HL-60 (cell line): ENCODE results near the gene EHHADH.

Experiments used
- DNase-seq, 2 experiments: peaks; one replicate each; pipeline ENCODE4 v3.0.0-alpha.2; 2010 to 2020; ENCODE audit warnings: low read depth in 1 of 2, low spot score in 1 of 2
- H3K27ac ChIP-seq: fragments of 250-450 bp; sonication (Bioruptor Pico); replicated peaks from 2 replicates; pipeline ENCODE4 v1.5.1; 2020; ENCODE audit warnings: mild to moderate bottlenecking, moderate library complexity
- H3K27me3 ChIP-seq: fragments of 250-450 bp; sonication (Bioruptor Pico); 2 replicates; pipeline ENCODE4 v1.5.1; 2021; ENCODE audit warnings: mild to moderate bottlenecking, moderate library complexity; ENCODE audit not compliant: insufficient read depth, poor library complexity, severe bottlenecking
- H3K4me3 ChIP-seq: replicated peaks from 2 replicates; pipeline ENCODE4 v1.5.1; 2011; ENCODE audit warnings: mild to moderate bottlenecking, control low read depth, low read length; ENCODE audit not compliant: insufficient read depth
- CTCF ChIP-seq: IDR thresholded peaks from one replicate; pipeline ENCODE4 v1.5.1; 2011; ENCODE audit warnings: low read length, control low read depth, inconsistent platforms; ENCODE audit not compliant: insufficient read depth
- GABPA ChIP-seq: IDR thresholded peaks from 2 replicates; pipeline ENCODE4 v1.6.1; 2012; ENCODE audit warnings: low read depth
- POLR2AphosphoS5 ChIP-seq: IDR thresholded peaks from 2 replicates; pipeline ENCODE4 v1.6.1; 2012; ENCODE audit warnings: low read depth
- REST ChIP-seq: IDR thresholded peaks from 2 replicates; pipeline ENCODE4 v1.6.1; 2012; ENCODE audit warnings: low read depth; ENCODE audit not compliant: insufficient replicate concordance
- SPI1 ChIP-seq: IDR thresholded peaks from 2 replicates; pipeline ENCODE4 v1.6.1; 2012; ENCODE audit warnings: low read depth, mild to moderate bottlenecking, borderline replicate concordance

Gene EHHADH

GRCh38 chr3:185290266-185290665 lies 36.4 kb upstream of the EHHADH start:
- H3K4me3 ChIP-seq = no peak overlapping the region
- H3K27me3 ChIP-seq = no peaks in the 10 kb centered on the region
- H3K27ac ChIP-seq = no peak overlapping the region
- TF ChIP-seq GABPA (no peak), POLR2AphosphoS5 (no peak), CTCF (no peak), REST (no peak), SPI1 (no peak)
- no peak for DNase-seq

GRCh38 chr3:185283374-185283935 lies 29.6 kb upstream of the EHHADH start:
- Histone ChIP-seq H3K4me3 (peak overlapping the region; percentile 97), H3K27ac (peak overlapping the region; percentile 48), H3K27me3 (no peaks in the 10 kb centered on the region)
- TF ChIP-seq CTCF = no peak
- TF ChIP-seq REST = no peak
- no peak for TF ChIP-seq SPI1
- TF ChIP-seq POLR2AphosphoS5 = no peak
- TF ChIP-seq GABPA = no peak
- no peak for DNase-seq

GRCh38 chr3:185282696-185283373 lies 29.0 kb upstream of the EHHADH start:
- no peak for TF ChIP-seq CTCF
- peak; percentile 1; the same call in 1 of the 2 replicates for TF ChIP-seq SPI1
- 0 out of 2 replicates have a peak, but pooled peaks have one; percentile 54 for TF ChIP-seq POLR2AphosphoS5
- peak; percentile 96 for TF ChIP-seq GABPA
- no peak for TF ChIP-seq REST
- H3K27ac ChIP-seq = peak overlapping the region; percentile 48
- no peaks in the 10 kb centered on the region for H3K27me3 ChIP-seq
- DNase-seq = peak; percentile 91 to 94
- peak overlapping the region; percentile 97 for H3K4me3 ChIP-seq
